ENCODE data around the gene TRIM63. TPM values are rescaled to one million over a fixed set of nuclear protein-coding genes. Genes with fewer than 3 reads are reported as not detected.

TRIM63 gene
- total and polyA plus RNA-seq, 2 donors (not counting 3 experiments of a cell fraction or from before 2014, with no cell fraction given), result not detected

DNA sequence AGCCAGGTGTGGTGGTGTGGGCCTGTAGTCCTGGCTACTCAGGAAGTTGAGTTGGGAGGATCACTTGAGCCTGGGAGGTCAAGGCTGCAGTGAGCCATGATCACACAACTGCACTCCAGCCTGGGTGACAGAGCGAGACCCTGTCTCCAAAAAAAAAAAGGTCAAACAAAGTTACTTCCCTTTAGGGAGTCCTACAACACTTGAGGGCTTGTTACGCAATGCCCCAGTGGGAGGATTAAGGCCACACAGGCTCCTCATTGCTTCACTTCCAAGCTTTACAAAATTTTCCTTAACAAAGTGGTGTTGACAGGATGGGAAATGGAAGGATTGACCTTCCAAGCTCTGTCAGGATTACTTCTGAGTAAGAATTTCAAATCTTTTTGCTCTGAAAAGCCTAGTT, 52.1 kb downstream of the TRIM63 start:
- Histone ChIP-seq H2AFZ (ENCODE audit: low read depth, low read length) (no peak overlapping the region), H4K20me1 (replicated peaks; ENCODE audit: control insufficient read depth, extremely low read depth, insufficient read depth, low read length) (no peaks in the 10 kb centered on the region), H3K4me1 (ENCODE audit: control insufficient read depth, extremely low read depth, insufficient read depth, low read length) (no peaks in the 10 kb centered on the region), H3K36me3 (ENCODE audit: control insufficient read depth in 2 of 2, extremely low read depth in 1 of 2, insufficient read depth in 2 of 2, low read length in 2 of 2) (no peaks in the 10 kb centered on the region), H3K9ac (replicated peaks; ENCODE audit: extremely low read depth, insufficient read depth, low read length) (no peak overlapping the region), H3K79me2 (ENCODE audit: control insufficient read depth, insufficient read depth, low read length) (no peaks in the 10 kb centered on the region), H3K9me3 (replicated peaks; ENCODE audit: control insufficient read depth, insufficient read depth, low read length) (no peaks in the 10 kb centered on the region), H3K9me1 (replicated peaks; ENCODE audit: control insufficient read depth, extremely low read depth, insufficient read depth, low read length) (no peaks in the 10 kb centered on the region), H3K27me3 (ENCODE audit: control insufficient read depth in 2 of 2, insufficient read depth in 2 of 2, low read length in 2 of 2) (peaks cover 0 to under 1% of the 10 kb centered on the region in 2 experiments), H3K4me2 (ENCODE audit: insufficient read depth, low read length) (no peak overlapping the region), H3K27ac (ENCODE audit: insufficient read depth, low read depth, low read length) (no peak overlapping the region), H3K4me3 (replicated peaks in 1 of 3; ENCODE audit: insufficient read depth in 1 of 3, low read depth in 1 of 3, low read length in 3 of 3) (no peak overlapping the region)
- intact Hi-C loops (cut with micrococcal nuclease), result no loop called here
- DNase-seq (ENCODE audit: low read depth, low spot score) (no peak), FAIRE-seq (no peak)
- POLR2A ChIA-PET, result no interaction called here
- CTCF ChIA-PET, result no interaction called here
- BruUV-seq (replicated peaks), result no TSS peak
- dilution Hi-C loops (cut with MboI; ENCODE audit: extremely low pct_ligation_motif_present, low sequenced_read_pairs), result no loop called here
- TF ChIP-seq FOS (IDR thresholded peaks at IDR 0.05; ENCODE audit: borderline replicate concordance, insufficient read depth, low read length) (no peak), EZH2 (IDR thresholded peaks at IDR 0.05; ENCODE audit: borderline replicate concordance, low read depth, low read length, severe bottlenecking) (no peak), MYC (IDR thresholded peaks at IDR 0.05; ENCODE audit: low read depth, low read length) (no peak), POLR2A (IDR thresholded peaks at IDR 0.05; ENCODE audit: low read depth, low read length) (no peak), JUN (IDR thresholded peaks at IDR 0.05; ENCODE audit: borderline replicate concordance, insufficient read depth, insufficient read length, low read depth) (no peak), POLR2AphosphoS5 (IDR thresholded peaks at IDR 0.05; ENCODE audit: insufficient read depth, low read depth, low read length) (no peak), GATA2 (IDR thresholded peaks at IDR 0.05; ENCODE audit: insufficient read depth, insufficient read length, low read depth, low read length) (no peak)
- TF ChIP-seq, protein P1, sequence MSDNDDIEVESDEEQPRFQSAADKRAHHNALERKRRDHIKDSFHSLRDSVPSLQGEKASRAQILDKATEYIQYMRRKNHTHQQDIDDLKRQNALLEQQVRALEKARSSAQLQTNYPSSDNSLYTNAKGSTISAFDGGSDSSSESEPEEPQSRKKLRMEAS (IDR thresholded peaks at IDR 0.05; ENCODE audit: insufficient read depth, insufficient read length), result no peak
- TF ChIP-seq, protein P2, sequence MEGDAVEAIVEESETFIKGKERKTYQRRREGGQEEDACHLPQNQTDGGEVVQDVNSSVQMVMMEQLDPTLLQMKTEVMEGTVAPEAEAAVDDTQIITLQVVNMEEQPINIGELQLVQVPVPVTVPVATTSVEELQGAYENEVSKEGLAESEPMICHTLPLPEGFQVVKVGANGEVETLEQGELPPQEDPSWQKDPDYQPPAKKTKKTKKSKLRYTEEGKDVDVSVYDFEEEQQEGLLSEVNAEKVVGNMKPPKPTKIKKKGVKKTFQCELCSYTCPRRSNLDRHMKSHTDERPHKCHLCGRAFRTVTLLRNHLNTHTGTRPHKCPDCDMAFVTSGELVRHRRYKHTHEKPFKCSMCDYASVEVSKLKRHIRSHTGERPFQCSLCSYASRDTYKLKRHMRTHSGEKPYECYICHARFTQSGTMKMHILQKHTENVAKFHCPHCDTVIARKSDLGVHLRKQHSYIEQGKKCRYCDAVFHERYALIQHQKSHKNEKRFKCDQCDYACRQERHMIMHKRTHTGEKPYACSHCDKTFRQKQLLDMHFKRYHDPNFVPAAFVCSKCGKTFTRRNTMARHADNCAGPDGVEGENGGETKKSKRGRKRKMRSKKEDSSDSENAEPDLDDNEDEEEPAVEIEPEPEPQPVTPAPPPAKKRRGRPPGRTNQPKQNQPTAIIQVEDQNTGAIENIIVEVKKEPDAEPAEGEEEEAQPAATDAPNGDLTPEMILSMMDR (IDR thresholded peaks at IDR 0.05; ENCODE audit: extremely low read depth in 1 of 2, insufficient read depth in 1 of 2, low read depth in 1 of 2, low read length in 2 of 2), result no peak
